GM23248 (cell line): Measurements from ENCODE around the gene PACS1. TPM values are rescaled to one million over a fixed set of nuclear protein-coding genes. Genes with fewer than 3 reads are reported as not detected.

Experiments
- DNase-seq: peaks from one replicate; pipeline ENCODE4 v3.0.0-alpha.2; 2015
- H2AFZ ChIP-seq: fragments of 200-600 bp; sonication (generic); 2 replicates; pipeline ENCODE4 v1.6.1; 2016; ENCODE audit warnings: antibody characterized with exemption
- H3F3A ChIP-seq: fragments of 200-600 bp; sonication (generic); 2 replicates; pipeline ENCODE4 v1.6.1; 2016; ENCODE audit warnings: mild to moderate bottlenecking, antibody characterized with exemption, mixed run types; ENCODE audit not compliant: insufficient read depth
- H3K27ac ChIP-seq: fragments of 200-600 bp; sonication (generic); 2 replicates; pipeline ENCODE4 v1.5.1; 2016; ENCODE audit warnings: mild to moderate bottlenecking
- H3K27me3 ChIP-seq: fragments of 200-600 bp; sonication (generic); replicated peaks from 2 replicates; pipeline ENCODE4 v1.6.1; 2016; ENCODE audit warnings: mild to moderate bottlenecking; ENCODE audit not compliant: insufficient read depth
- H3K36me3 ChIP-seq: fragments of 200-600 bp; sonication (generic); 2 replicates; pipeline ENCODE4 v1.6.1; 2016; ENCODE audit warnings: low read depth, mild to moderate bottlenecking
- H3K4me1 ChIP-seq: fragments of 200-600 bp; sonication (generic); 2 replicates; pipeline ENCODE4 v1.6.1; 2016; ENCODE audit warnings: mild to moderate bottlenecking; ENCODE audit not compliant: insufficient read depth
- H3K4me2 ChIP-seq: fragments of 200-600 bp; sonication (generic); one replicate; pipeline ENCODE4 v1.6.1; 2016; ENCODE audit warnings: mild to moderate bottlenecking; ENCODE audit not compliant: unreplicated experiment
- H3K4me3 ChIP-seq: fragments of 200-600 bp; sonication (generic); 2 replicates; pipeline ENCODE4 v1.5.1; 2016; ENCODE audit warnings: mild to moderate bottlenecking
- H3K79me2 ChIP-seq: fragments of 200-600 bp; sonication (generic); 2 replicates; pipeline ENCODE4 v1.6.1; 2016; ENCODE audit warnings: mild to moderate bottlenecking; ENCODE audit not compliant: insufficient read depth
- H3K9ac ChIP-seq: fragments of 200-600 bp; sonication (generic); 2 replicates; pipeline ENCODE4 v1.6.1; 2016; ENCODE audit warnings: mild to moderate bottlenecking
- H3K9me2 ChIP-seq: fragments of 200-600 bp; sonication (generic); 2 replicates; pipeline ENCODE4 v1.6.1; 2016; ENCODE audit warnings: mixed run types, mild to moderate bottlenecking, moderate library complexity; ENCODE audit not compliant: insufficient read depth
- H3K9me3 ChIP-seq: fragments of 200-600 bp; sonication (generic); one replicate; pipeline ENCODE4 v1.6.1; 2017; ENCODE audit warnings: low read depth
- H4K20me1 ChIP-seq: fragments of 200-600 bp; sonication (generic); 2 replicates; pipeline ENCODE4 v1.6.0; 2016; ENCODE audit not compliant: insufficient read depth
- EZH2 ChIP-seq: fragments of 200-600 bp; sonication (generic); IDR thresholded peaks from 2 replicates; pipeline ENCODE4 v1.6.1; 2018; ENCODE audit warnings: antibody characterized with exemption, mild to moderate bottlenecking; ENCODE audit not compliant: insufficient read depth, poor library complexity, severe bottlenecking
- EZH2phosphoT487 ChIP-seq: fragments of 200-600 bp; sonication (generic); IDR thresholded peaks from 2 replicates; pipeline ENCODE4 v1.6.1; 2018; ENCODE audit warnings: antibody characterized with exemption, moderate library complexity, mild to moderate bottlenecking, low read depth; ENCODE audit not compliant: insufficient read depth
- WGBS, 2 experiments: methylation state at CpG; one replicate each; pipeline ENCODE4 v1.1.6; 2015 to 2017; ENCODE audit warnings: low lambda C conversion rate in 2 of 2, low coverage in 1 of 2; ENCODE audit errors: missing lambda C conversion rate in 2 of 2; 5-methylcytosine and 5-hydroxymethylcytosine counted together
- in situ Hi-C: fragments of 300-500 bp; cut with MboI; formaldehyde crosslinking; loops from 2 replicates; pipeline ENCODE4 v1.15.0; 2020
- polyA plus RNA-seq: library from polyadenylated mRNA; unstranded; fragments of >200 nt; fragmentation: Nextera tagmentation; extraction: Ambion mirVana; gene quantifications from 2 replicates; pipeline ENCODE4 v1.2.1, GENCODE V29; 2016
- total RNA-seq: library from RNA; depleted of rRNA; stranded (reverse); fragments of >200 nt; shearing (Covaris generic); gene quantifications from 2 replicates; pipeline ENCODE4 v1.2.3, GENCODE V29; 2014

Gene PACS1
- total and polyA plus RNA-seq, 2 experiments from 2014 or later = 33.2 to 48.9 TPM

GRCh38 chr11:66072518-66072917, 2.4 kb downstream of the PACS1 start:
- TF ChIP-seq EZH2 = no peak
- no peak for TF ChIP-seq EZH2phosphoT487
- no peak for DNase-seq
- Histone ChIP-seq H3K79me2 (peaks cover 71% of the 10 kb centered on the region), H3K27me3 (no peaks in the 10 kb centered on the region), H3K4me3 (peak overlapping the region; percentile 90), H3K27ac (peak overlapping the region; percentile 62; the same call in 1 of the 2 replicates), H3K4me2 (peak overlapping the region; percentile 100), H3F3A (peaks cover 40% of the 10 kb centered on the region), H4K20me1 (0 out of 2 replicates have a peak, but pooled peaks cover 3% of the 10 kb centered on the region), H3K9me2 (no peaks in the 10 kb centered on the region), H3K9me3 (no peaks in the 10 kb centered on the region), H2AFZ (no peak overlapping the region), H3K9ac (peak overlapping the region; percentile 87; the same call in 1 of the 2 replicates), H3K36me3 (peaks cover 24% of the 10 kb centered on the region; the same call in 1 of the 2 replicates), H3K4me1 (peaks cover 23% of the 10 kb centered on the region)
- 74 to 79% methylated on average over 8 of the region's 8 CpGs for WGBS, 2 experiments
- in situ Hi-C loops = no loop called here

DNA sequence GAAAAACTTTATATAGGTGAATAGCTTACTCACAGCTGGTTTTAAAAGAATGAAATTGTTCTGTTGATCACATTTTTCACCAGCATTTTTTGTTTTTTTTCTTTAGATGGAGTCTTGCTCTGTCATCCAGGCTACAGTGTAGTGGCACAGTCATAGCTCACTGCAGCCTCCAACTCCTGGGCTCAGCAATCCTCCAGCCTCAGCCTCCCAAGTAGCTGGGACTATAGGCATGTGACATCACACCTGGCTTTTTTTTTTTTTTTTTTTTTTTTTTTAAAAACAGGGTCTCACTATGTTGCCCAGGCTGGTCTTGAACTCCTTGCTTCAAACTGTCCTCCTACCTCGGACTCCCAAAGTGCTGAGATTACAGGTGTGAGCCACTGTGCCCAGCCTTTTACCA, 3.6 kb downstream of the PACS1 start:
- Histone ChIP-seq H3K79me2 (peaks cover 83% of the 10 kb centered on the region), H3K27me3 (no peaks in the 10 kb centered on the region), H3K36me3 (peaks cover 16% of the 10 kb centered on the region; the same call in 1 of the 2 replicates), H3K9me2 (no peaks in the 10 kb centered on the region), H3K9me3 (no peaks in the 10 kb centered on the region), H2AFZ (no peak overlapping the region), H3K27ac (no peak overlapping the region), H3F3A (peaks cover 36% of the 10 kb centered on the region), H3K9ac (no peak overlapping the region), H3K4me3 (no peak overlapping the region), H4K20me1 (0 out of 2 replicates have a peak, but pooled peaks cover 3% of the 10 kb centered on the region), H3K4me1 (peaks cover 20% of the 10 kb centered on the region), H3K4me2 (no peak overlapping the region)
- in situ Hi-C loops = no loop called here
- no peak for DNase-seq
- TF ChIP-seq EZH2phosphoT487 (no peak), EZH2 (no peak)
- 100% methylated on average over 1 of the region's 1 CpG for WGBS, 2 experiments

GRCh38 chr11:66075273-66075672, 5.2 kb downstream of the PACS1 start:
- no peak overlapping the region for H2AFZ ChIP-seq
- H3K9ac ChIP-seq = no peak overlapping the region
- no peaks in the 10 kb centered on the region for H3K9me3 ChIP-seq
- H3K36me3 ChIP-seq = 0 out of 2 replicates have a peak, but pooled peaks cover 10% of the 10 kb centered on the region
- H4K20me1 ChIP-seq = 0 out of 2 replicates have a peak, but pooled peaks cover 3% of the 10 kb centered on the region
- TF ChIP-seq EZH2 (no peak), EZH2phosphoT487 (no peak)
- peaks cover 99% of the 10 kb centered on the region for H3K79me2 ChIP-seq
- H3K4me1 ChIP-seq = peaks cover 15% of the 10 kb centered on the region
- DNase-seq = no peak
- H3K4me3 ChIP-seq = no peak overlapping the region
- no peaks in the 10 kb centered on the region for H3K27me3 ChIP-seq
- H3K9me2 ChIP-seq = no peaks in the 10 kb centered on the region
- in situ Hi-C loops = no loop called here
- H3K4me2 ChIP-seq = no peak overlapping the region
- no peak overlapping the region for H3K27ac ChIP-seq
- 95% methylated on average over 4 of the region's 4 CpGs for WGBS, 2 experiments
- peaks cover 33% of the 10 kb centered on the region; the same call in 1 of the 2 replicates for H3F3A ChIP-seq

DNA sequence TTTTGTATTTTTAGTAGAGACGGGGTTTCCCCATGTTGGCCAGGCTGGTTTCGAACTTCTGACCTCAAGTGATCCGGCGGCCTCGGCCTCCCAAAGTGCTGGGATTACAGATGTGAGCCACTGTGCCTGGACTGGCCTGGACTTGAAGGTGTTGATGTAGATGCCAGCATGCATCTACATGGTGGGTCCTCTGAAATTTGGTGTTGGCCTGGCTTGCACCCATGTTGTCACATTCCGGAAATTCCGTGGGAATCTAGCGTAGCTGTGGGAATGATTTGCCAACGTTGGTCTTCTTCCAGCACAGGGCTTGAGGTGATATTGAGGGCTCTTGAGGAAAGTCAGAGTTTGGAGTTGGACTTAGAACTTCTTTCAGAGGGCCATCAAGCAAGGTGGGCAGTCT, 6.5 kb downstream of the PACS1 start:
- no peak overlapping the region for H3K4me2 ChIP-seq
- H3K9me2 ChIP-seq = no peaks in the 10 kb centered on the region
- H4K20me1 ChIP-seq = 0 out of 2 replicates have a peak, but pooled peaks cover 3% of the 10 kb centered on the region
- H3K27ac ChIP-seq = no peak overlapping the region
- no peak overlapping the region for H3K4me3 ChIP-seq
- no peak overlapping the region for H2AFZ ChIP-seq
- H3K79me2 ChIP-seq = peaks cover 100% of the 10 kb centered on the region
- in situ Hi-C loops = no loop called here
- H3K9me3 ChIP-seq = no peaks in the 10 kb centered on the region
- H3K27me3 ChIP-seq = no peaks in the 10 kb centered on the region
- H3K36me3 ChIP-seq = 0 out of 2 replicates have a peak, but pooled peaks cover 10% of the 10 kb centered on the region
- peaks cover 27% of the 10 kb centered on the region for H3K4me1 ChIP-seq
- TF ChIP-seq EZH2phosphoT487 = no peak
- no peak for TF ChIP-seq EZH2
- WGBS, 2 experiments = 81 to 86% methylated on average over 9 of the region's 9 CpGs
- H3F3A ChIP-seq = peaks cover 36% of the 10 kb centered on the region; the same call in 1 of the 2 replicates
- DNase-seq = no peak
- no peak overlapping the region for H3K9ac ChIP-seq
